HPDE6-E6E7 (cell line): Measurements from ENCODE around the gene CYB5D1.
A peak's percentile ranks its signal among the peaks of the same experiment; 100 is the strongest.
"Not testable (repeated sequence)": the region's sequence is repeated elsewhere in the genome, so short reads cannot be mapped to it uniquely, and the experiment has no call there.

Experiments
- DNase-seq: peaks from one replicate; pipeline ENCODE4 v3.0.0; 2011; ENCODE audit warnings: missing footprints; ENCODE audit errors: extremely low spot score

CYB5D1 gene, protein sequence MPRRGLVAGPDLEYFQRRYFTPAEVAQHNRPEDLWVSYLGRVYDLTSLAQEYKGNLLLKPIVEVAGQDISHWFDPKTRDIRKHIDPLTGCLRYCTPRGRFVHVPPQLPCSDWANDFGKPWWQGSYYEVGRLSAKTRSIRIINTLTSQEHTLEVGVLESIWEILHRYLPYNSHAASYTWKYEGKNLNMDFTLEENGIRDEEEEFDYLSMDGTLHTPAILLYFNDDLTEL

DNA sequence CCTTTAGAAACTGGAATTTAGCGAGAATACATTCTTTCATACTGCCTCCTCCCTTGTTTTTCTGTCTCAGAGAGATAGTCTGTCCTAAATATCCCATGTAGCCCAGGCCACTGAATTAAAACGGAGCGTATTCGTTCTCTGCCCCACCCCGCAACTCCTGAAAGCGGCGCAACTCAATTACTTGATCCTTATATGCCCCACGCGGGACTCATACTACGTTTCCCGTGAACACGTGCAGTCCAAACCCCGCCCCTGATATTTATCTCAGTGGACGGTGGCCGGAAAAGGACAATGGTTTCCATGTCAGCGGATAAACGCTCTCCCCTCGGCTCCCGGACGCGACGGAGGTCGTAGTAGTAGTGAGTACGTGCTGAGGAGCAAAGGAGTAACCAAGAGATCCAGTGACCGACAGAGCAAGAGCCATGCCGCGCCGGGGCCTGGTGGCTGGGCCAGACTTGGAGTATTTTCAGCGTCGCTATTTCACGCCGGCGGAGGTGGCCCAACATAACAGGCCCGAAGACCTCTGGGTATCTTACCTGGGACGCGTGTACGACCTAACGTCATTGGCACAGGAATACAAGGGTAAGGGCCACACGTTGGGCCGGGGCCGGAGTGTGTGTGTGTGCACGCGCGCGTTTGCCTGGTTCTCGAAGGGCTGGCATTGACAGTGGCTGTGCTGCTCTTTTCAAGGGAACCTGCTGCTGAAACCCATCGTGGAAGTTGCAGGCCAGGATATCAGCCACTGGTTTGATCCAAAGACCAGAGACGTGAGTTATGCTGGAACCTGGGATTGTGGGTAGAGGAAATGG lies at the start of gene CYB5D1:
CYB5D1 (plus strand) TSS at position 291 of the 809 bp plus-strand sequence; CDS start at position 423, 132 bp downstream.
- DNase-seq, result peak; percentile 49

GRCh38 chr17:7809086-7809790 lies 48.6 kb upstream of the CYB5D1 start:
- peak; percentile 63 for DNase-seq

- not testable (repeated sequence) for DNase-seq
These were observed 47.9 kb upstream of the CYB5D1 start for GRCh38 chr17:7809791-7810343.

- no peak for DNase-seq
These were observed 46.6 kb upstream of the CYB5D1 start for GRCh38 chr17:7811251-7811650.

- DNase-seq, result no peak
These were observed 42.8 kb upstream of the CYB5D1 start for GRCh38 chr17:7814969-7815368.

GRCh38 chr17:7816926-7817642 lies 40.7 kb upstream of the CYB5D1 start:
- DNase-seq, result no peak

DNA sequence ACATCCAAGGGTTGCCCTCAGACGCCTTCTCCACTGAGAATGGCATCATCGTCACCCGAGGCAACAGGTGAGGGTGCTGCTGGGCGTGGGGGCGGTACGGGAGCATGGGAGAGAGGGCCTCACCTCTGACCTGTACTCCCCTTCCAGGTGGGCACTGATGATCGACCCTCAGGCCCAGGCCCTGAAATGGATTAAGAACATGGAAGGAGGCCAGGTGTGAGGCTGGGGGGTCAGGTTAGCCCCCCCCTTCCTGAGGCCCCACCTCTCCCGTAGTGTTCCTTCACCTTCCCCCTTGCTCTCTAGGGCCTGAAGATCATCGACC lies 40.2 kb upstream of the CYB5D1 start:
- DNase-seq, result no peak

GRCh38 chr17:7818026-7818425 lies 39.8 kb upstream of the CYB5D1 start:
- DNase-seq, result no peak

DNA sequence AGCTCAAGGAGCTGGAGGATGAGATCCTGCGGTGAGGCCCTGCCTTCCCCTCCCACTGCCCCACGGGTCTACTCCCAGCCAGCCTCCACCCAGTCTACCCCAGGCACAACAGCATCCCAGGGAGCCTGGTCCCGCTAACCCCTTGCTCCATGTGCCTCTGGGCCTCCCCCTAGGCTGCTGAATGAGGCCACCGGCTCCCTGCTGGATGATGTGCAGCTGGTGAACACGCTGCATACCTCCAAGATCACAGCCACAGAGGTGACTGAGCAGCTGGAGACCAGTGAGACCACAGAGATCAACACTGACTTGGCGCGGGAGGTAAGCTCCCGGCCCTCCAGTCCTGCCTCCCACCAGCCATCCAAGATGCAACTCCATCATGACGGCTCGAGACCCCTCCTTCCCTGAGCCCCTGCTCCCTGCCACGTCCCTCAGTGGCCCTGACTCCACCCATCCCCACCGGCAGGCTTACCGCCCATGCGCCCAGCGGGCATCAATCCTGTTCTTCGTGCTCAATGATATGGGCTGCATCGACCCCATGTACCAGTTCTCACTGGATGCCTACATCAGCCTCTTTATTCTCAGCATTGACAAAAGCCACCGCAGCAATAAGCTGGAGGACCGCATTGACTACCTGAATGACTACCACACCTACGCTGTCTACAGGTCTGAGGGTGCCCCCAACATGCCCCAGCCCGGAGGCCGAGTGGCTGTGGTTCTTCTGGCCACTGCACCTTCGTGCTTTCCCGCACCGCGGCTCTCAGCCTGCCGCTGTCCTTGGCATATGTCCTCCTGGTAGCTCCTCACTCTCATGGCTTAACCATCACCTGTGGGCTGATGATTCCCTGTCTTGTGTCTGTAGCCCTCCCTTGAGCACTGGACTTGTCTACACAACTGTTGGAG lies 38.8 kb upstream of the CYB5D1 start:
- DNase-seq, result no peak

GRCh38 chr17:7820231-7820630 lies 37.6 kb upstream of the CYB5D1 start:
- DNase-seq, result no peak

DNA sequence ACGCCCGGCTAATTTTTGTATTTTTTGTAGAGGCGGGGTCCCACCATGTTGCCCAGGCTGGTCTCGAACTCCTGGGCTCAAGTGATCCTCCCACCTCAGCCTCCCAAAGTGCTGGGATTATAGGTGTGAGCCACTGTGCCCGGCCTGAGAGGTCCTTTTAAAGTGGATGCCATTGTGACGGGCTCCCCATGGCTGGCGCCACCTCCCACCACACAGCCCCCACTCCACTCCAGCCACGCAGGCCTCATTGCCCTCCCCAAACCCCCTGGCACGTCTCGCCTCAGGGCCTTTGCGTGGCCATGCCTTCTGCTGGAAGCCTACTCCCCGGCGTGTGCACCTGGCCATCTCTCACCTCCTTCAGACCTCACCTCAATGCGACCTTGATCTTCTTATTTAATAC lies 35.7 kb upstream of the CYB5D1 start:
- no peak for DNase-seq

GRCh38 chr17:7823581-7824001 lies 34.2 kb upstream of the CYB5D1 start:
- no peak for DNase-seq

- no peak for DNase-seq
These were observed 33.5 kb upstream of the CYB5D1 start for GRCh38 chr17:7824021-7824924.

GRCh38 chr17:7825206-7825990 lies 32.4 kb upstream of the CYB5D1 start:
- no peak for DNase-seq

DNA sequence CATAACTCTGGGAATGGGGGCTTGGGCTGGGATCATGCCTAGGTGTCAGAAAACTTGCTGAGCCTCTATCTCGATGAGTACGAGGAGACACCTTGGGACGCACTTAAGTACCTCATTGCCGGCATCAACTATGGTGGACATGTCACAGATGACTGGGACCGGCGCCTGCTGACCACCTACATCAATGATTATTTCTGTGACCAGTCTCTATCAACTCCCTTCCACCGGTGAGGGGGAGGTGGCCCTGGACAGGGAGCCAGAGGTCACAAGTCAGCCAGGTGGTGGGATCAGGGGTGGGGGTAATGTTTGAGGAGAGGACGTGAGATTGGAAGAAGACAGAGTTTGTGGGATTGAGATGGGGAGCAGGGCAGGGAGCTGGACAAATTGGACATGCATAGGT lies 27.2 kb upstream of the CYB5D1 start:
- DNase-seq, result no peak

DNA sequence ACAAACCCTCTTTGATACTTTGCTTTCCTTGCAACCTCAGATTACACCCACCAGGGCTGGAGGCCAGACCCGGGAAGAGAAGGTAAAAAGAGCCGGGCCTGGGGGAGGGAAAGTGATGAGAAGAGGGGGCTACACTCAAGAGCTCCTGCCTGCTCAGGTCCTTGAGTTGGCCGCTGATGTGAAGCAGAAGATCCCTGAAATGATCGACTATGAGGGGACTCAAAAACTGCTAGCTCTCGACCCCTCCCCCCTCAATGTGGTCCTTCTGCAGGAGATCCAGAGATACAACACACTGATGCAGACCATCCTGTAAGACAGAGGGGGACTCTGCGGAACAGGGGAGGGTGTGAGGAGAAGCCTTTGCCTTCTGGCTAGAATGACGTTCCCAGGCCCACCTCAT lies 26.6 kb upstream of the CYB5D1 start:
- DNase-seq, result no peak

DNA sequence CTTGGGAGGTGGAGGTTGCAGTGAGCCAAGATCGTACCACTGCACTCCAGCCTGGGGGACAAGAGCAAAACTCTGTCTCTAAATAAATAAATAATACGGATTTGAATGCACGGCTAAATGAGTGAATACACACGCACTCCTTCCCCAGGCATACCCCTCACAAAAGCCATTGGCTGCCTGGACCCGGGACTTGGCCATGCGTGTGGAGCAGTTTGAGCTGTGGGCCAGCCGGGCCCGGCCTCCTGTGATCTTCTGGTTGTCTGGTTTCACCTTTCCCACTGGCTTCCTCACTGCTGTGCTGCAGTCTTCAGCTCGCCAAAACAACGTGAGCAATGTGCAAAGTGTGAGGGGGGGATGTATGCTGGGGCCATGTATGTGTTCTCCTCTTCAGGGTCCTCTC lies 25.4 kb upstream of the CYB5D1 start:
- no peak for DNase-seq

- no peak for DNase-seq
These were observed 24.6 kb upstream of the CYB5D1 start for GRCh38 chr17:7833011-7833794.
